ENCODE results near the gene TMEM119.

TMEM119 gene, protein sequence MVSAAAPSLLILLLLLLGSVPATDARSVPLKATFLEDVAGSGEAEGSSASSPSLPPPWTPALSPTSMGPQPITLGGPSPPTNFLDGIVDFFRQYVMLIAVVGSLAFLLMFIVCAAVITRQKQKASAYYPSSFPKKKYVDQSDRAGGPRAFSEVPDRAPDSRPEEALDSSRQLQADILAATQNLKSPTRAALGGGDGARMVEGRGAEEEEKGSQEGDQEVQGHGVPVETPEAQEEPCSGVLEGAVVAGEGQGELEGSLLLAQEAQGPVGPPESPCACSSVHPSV

DNA sequence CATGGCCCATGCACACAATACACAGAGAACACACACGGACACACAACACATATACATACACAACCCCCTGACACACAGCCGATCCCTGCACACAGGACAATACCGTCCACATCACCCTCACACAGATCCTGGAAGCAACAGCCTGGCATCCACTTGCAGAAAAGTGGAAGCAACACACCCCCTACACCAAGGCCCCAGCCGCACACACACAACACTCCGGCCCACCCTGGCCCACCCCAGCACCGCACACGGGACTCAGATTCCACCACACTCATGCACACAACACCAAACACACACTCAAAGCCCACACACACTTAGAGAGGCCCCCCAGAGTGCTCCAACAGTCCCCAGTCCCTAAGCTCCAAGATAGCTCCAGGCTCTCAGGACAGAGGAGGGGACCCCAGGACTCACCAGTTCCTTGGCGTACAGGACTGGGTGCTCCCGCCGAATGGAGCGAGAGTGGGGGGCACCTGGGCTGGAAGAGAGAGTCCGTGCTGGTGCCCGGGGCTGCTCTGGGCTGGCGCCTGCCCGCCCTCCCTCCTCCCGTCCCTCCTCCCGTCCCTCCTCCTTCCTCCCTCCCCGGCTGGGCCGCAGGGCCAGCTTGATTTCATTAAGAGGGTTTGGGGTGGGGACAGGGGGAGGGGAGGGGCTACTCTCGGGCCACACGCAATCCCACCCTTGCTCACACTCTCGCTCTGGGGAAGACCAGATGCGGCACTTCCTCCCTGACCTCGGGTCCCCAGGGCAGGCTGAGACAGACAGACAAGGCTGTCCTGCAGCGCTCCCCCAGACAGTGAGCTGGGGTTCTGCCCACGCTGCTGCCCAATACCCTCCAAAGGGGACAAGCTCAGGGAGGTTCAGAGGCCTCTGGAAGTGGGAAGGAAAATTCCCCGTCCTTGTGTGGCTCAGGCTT lies at the start of gene TMEM119:
TMEM119 (minus strand) TSS at position 526 of the 913 bp plus-strand sequence. CDS start 5,701 bp downstream, outside the sequence.
- no peak for DNase-seq

DNA sequence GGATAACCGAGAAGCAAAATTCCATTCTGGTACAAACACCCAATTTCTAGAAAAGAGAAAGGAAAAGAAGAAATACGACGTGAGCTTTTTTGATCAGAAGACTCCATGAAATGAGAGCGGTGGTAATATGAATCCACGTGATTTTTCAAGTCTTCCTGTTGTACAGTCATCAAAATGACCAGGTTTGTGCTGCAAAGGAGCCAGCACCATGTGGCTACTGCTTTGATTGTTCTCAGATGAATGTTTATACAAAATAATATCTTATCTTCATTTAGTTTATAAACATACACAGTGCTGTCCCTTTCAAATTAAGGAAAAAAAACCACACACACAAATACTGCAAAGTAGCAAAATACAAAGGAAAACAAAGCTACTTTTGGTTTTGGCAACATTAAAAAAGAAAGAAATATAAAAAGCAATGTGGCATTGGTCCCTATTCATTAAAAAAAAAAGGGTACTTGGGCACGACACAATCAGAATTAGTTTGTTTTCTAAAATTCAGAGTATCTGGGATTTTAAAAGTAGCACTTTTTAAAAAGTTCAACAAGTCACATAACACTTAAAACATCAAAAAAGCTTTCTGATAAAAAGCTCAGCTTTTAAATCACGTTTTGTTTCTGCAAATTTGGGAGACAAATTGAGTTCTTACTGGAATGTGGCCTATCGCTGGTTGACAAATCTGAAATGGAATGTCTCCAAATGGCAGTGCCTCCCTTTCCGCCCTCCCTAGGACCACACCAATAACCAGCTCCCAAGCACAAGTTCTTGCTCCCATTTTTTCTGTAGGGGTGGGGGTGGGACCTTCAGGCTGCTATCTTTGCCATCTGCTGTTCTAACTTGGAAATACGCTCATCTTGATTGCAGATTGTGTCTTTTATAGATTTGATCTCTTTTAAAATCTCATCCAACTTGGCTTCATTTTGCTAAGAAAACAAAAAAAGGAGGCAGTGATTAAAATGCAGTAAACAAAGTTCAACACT lies 49.0 kb upstream of the TMEM119 start:
- DNase-seq, result no peak

DNA sequence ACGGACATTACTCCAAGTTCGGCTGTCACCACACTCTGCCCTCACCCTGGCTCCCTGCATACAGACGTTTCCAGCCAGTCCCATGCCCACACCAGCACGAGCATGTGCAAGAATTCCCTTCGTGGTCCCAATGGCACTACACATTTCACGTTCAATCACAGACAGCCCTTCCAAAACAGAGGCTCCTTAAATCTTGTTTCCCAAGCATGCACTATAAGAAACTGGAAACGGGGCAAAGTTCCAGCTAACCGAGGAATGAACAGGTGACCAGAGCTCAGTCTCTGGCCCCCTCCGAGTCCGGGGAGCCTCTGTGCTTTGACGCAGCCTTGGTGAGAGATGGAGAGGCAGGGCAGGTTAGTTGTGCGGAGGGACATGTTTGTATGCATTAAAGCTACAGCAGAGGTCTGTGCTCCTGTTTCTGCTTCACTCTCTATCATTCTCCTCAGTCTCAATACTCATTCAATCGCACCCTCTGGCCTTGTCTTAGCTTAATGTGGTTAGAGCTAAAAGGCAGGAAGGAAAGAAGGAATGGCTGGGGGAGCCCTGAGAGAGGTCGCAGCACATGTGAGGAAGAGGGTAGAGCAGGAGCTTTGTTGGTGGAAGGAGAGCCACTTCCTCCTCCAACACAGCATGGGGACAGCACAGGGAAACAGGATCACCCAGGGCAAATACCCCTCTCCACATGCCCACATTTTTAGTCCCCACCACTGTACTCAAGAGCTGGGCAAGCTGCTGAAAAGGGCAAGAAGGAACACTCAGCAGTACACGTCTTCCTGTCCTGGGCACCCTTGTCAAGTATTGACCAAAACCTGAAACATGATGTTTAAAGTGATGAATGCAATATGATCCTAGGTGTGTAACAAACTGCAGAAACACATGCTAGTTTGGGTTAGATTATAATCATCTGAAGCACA lies 48.1 kb upstream of the TMEM119 start:
- DNase-seq, result no peak

DNA sequence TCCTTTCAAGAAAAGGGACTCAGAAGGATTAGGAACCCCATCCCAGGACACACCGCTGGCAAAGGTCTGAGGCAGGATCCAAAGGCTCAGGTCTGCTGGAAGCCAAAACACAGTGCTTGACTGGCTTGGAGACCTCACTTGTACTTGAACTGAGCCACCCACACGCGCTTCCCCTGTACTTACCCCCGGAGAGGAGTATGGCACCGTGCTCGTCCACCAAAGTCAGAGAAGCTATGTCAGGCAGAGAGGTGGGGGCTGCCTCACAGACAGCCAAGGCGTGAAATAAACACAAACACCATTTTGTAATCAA lies 46.9 kb upstream of the TMEM119 start:
- no peak for DNase-seq

DNA sequence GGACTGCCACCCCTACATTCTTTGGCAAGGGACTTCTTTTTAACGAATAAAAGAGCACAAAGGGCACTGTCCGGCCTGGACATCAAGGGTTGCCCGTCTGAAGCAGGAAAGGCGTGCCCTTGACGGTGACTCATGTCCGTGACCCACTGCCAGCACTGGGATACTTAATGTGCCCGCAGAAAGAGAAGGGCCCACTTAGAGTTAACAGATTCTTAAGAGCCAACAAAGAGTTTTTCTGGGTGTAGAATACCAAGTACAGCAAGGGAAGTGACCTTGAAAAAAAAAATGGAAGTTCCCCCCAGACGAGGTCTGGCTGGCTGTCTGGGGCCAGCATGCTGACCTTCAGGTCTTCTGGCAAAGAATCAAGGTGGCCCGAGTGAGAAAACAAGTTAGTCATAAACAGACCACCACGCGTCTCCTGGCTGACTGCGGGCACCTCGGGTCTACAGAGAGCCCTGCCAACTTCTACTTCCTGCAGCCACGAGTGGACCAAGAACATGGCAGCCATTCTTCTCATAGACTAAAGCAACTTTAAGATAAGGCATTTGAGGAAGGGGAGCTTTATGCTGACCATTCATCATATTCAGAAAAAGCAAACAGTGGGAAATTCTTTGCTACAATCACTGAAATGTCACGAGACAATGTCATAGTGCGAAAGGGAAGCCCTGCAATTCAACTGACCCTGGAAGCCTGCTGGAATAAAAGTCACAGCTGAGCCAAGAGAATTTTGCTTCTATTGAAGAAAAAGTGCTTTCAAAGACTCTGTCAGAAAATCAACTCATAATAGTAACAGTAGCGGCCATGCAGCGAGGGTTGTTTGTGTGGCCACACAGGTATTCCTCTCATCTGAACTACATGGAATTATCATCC lies 46.3 kb upstream of the TMEM119 start:
- no peak for DNase-seq

DNA sequence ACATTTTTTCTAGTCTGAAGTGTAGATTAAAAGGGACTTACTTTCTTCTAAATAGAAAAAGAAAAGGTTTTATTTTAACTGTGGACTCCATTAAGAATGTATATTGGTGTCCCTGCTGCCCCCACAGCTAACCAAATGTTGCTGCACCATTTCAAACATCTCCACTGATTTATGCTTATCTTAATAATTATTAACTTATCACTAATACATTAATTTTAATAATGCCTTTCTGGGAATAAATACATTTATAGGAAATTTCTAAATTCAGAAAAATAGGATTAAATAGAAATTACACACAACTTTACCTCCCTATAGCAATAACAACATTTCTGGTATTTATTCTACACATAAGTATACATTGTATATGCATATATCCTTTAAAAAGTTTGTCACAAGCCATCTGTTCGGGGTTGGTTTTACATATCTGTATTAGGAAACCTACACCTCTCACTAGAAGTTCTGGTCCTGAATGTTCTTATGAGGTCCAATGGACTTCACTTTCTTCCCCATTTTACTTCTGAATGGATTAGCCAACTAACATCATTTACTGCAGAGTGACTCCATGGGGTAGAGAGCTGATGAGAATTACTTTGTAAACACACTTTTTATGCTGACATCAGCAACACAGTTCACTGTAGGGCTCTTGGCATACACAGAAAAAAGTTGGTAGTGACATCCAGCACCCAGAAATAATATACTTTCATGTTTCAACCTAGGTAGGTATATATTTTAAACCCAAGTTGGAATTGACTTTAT lies 45.2 kb upstream of the TMEM119 start:
- no peak for DNase-seq

DNA sequence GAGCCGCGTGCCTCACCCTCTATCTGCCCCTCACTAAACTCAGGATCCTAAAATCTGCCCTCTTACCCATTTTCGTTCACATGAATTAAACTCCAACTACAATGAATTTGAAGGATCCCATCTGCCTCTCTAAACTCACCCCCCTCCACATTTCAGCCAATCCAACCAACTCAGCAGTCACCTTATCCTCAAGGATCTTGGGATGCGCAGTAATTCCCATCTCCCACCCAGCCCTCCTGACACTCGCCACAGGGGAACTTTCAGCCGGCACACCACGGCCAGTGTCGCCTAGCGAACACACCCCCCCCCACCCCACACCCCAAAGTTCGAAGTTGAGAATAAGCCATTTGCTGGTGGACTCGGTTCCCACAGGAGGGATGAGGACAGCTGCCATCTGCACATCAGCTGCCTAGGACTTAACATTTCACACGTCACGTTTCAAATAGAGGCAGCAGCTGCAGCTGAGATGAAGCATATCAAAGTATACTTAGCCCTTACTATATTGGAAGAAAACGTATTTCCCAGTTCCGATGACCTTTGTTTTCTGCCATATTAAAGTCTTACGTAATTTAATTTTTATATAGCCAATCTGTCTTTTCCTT lies 44.5 kb upstream of the TMEM119 start:
- DNase-seq, result no peak

DNA sequence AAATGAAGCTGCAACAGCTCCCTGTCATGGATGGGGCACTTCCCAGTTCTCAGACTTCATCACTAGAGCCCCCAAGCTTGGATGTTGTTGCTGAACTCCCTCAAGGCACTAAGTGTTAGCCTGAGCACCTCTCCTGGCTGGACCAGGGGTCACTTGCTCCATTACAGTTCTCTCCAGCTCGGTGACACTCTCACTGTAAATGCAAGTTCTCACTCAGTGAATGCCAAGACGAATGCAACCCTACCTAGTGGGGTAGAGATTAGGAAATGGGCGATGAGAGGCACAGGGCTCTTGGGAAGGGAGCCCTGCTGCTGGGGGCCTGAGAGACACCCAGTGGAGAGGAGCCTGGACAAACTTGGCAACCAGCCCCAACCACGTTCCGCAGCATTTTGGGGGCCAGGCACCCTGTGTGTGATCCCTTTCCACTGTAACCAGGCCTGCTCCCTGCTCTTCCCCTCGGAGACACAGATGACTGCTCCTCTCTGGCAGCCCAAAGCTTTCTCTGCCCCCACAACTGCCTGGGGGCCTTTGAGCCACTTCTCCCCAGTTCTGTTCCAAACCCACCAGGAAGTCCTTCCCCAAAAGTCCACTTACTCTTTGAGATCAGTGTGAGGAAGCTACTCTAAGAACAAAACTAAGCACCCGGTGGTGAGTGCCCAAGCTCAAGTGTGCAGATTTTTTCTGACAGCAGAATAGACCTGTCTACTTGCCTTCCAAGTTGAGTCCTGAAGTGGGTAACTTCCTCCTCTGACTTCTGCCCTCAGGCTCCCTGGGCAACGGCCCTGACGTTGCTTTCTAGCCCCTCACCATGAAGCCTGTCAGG lies 43.8 kb upstream of the TMEM119 start:
- no peak for DNase-seq

DNA sequence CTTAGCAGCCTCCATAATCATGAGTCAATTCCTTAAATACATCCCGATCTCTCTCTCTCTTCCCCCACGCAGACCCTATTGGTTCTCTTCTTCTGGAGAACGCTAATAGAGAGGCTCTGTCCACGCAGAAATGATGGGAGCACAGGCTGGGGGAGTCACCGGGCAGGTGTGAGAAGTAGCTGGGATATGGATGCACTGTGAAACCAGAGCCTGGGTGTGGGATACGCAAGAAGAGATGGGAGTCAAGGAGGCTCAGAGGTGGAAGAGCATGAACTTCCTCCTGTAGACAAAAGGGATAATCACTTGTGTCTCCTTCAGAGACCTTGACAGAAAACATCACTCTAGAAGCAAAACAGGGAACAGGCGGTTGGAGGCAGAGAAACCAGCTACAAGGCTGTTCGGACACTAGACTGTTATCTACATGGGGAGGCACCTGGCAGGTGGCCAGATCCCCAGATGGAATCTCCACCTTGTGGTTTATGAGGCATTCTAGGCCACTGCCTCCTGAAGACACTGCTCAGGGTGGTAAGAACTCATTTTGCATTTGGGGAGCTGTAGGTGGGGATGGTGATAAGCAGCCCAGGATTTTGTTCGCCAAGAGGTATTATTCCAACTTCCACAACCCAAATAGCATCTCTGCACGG lies 43.0 kb upstream of the TMEM119 start:
- no peak for DNase-seq

DNA sequence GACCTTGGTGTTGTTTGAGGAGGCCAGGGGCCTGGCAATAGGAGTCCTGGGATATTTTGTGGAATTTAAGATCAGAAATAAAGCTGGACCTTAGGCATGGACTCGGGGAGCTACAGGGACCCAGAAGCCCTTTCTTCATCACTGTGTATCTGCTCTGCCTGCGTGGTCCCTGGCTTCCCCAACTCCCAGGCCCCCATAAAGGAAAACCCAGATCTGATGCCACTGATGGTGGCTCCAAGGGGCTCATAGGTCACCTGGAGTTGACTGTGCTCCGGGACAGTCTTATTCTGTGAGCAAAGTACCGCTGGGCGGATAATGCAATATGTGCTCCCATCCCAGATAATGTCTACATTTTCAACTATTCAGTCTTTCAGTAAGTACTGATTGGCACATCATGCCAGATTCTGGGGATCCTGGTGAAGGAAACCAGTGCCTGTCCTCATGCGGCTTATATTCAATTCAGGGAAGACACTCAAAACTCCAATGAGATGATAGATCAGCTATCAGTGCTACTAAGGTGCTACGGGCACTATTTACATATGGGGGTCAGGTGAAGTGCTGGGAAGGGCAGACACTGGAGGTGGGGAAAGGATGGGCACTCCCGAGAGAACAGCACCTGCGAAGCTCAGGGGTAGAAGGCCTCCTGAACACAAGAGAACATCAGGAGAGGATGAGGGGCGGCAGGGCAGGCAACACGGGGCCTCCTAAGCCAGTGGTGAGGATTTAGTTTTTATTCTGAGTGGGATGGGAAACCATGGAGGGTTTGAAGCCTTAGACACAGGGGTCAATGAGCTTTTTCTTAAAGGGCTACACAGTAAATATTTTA lies 41.3 kb upstream of the TMEM119 start:
- no peak for DNase-seq

DNA sequence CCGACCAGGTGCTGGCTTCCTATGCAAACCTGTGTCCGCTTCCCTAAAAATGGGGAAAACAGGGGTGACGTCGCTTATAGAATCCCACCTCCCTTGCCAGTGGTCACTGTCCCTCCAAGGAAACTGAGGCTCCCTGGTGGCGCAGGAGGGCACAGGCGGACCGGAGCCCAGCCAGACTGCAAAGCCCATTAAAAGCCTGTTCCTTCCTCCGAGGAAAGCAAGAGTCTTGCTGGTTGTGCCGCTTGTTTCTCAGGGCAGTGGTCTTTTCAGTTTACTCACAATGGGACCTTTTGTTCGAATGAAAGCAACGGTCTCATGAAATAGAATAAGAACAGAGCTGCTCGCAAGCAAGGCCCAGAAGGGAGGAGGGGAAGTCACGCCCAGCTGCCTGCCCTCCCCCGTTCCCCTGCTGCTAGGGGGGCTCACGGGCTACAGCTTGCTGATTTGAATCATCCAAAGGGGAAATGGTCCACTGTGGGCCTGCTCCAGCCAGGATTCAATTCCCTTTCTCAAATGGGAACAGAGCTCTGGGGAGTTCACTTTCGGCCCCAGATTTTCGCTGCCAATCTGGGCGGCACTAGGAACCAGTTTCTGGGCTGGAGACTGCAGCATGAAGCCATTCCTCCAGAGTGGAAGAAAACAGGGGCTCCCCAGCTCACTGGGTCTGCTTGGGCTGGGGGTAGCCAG lies 40.4 kb upstream of the TMEM119 start:
- no peak for DNase-seq

DNA sequence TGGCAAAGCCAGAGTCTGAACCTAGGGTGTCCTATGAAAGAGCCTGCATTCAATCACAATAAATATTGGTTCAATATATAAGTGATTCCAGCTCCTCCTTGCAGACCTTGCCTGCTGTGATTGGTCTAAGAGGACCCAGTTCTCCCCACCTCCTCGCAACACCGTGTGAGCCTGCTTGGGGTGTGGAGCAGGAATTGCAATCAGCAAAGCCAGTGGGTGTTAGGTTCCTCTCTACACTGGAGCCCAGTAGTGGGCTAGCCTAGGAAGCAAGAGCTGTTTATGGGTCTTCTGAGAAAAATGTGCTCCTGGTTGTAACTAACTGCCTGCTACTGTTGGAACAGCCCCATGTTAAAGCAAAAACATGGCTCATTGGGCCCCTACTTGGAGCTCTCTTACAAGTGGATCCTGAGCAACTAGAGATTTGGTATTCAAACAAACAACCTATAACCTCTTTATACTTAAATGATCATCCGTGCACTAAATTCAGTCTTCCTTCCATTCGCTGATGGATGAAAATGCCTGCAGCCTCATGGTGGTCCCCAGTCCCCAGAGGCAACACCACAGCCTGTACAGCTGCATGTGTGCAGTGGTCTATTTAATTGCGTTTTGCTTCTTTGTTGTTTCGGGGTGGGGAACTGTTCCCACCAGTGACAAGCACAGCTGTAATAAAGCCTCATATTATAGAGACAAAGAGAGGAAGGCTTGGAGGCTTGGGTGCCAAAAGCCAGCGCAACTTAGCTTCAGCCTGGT lies 39.5 kb upstream of the TMEM119 start:
- no peak for DNase-seq

DNA sequence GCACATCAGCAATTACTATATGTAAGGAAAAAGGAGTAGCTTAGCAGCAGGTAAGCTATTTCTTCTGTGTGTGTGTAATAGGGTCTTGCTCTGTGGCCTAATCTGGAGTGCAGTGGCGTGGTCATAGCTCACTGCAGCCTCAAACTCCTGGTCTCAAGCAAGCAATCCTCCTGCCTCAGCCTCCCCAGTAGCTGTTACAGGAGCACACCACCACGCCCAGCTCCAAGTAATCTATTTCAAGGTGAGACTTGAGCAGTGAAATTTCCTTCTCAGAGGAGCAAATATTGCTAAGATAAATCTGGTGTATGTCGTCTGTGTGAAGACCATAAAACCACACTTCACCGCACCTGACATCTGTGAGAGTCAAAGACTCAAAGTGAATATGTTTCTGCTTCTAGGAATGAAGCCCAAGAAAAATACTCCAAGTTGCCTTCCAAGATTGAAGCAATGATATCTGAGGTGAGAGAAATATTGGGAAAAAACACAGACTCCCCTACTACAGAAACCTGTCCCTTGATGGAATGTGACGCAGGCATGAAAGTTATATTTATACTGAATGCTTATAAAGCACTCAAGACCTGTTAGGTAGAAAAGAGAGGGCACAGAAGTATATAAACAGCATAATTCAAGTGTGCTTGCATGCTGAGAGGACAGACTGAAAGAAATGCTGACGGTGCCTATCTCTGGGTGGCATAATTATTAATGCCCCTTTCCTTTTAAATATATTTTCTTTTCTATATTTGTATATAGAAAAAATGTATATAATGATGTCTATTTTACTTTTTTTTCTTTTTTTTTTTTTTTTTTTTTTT lies 38.3 kb upstream of the TMEM119 start:
- no peak for DNase-seq

DNA sequence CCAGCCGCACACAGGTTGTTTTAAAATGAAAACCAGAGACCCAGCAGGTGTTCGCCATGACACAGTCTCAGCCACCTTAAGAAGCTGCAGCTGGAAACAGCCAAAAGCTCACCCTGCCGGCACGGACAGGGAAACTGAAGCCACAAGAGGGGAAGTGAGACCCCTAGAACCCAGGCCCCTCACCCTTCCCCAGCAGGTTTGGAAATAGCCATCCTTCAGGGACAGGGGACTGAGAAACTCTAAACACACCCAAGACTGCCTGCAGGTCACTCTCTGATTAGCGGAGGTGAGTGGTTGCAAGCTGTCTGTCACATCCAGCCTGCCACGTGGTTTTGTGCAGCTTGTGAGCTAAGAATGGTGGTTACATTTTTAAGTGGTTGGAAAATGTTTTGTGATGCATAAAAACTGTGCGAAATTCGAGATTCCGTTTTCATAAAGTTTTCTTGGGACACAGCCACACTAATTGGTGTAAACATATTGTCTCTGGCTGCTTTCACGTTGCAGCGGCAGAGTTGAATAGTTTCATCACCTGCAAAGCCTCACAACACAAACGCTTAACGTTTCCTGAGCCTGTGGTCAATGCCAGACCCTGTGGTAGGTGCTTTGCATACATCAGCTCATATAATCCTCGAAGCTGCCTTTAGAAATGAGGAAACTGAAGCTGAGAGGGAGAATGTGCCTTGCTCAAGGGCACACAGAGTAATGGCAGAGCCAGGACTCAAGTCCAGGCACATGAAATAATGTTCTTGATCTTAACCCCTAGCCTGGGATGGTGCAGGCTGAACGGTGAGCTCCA lies 37.5 kb upstream of the TMEM119 start:
- DNase-seq, result no peak
